Measurements from ENCODE around the gene HSD3B2. TPM values are rescaled to one million over a fixed set of nuclear protein-coding genes. Genes with fewer than 3 reads are reported as not detected.
"Not testable (repeated sequence)": the region's sequence is repeated elsewhere in the genome, so short reads cannot be mapped to it uniquely, and the experiment has no call there.

Gene HSD3B2
- total RNA-seq = not detected

DNA sequence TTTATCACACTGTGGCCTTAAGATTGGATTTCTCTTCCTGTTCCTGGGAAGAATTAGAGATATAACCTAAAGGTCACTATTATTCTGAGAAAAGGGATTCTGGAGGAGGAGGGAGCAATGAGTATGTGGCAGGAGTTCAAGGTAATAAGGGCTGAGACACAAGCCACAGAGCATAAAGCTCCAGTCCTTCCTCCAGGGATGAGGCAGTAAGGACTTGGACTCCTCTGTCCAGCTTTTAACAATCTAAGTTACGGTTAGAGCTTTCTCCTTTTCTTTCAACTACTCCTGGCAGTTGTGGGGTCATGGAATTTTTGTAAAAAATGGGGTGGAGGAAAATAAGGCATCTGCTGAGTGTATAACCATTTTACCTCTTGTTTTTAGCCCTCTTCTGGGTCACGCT, at the start of gene HSD3B2:
Gene HSD3B2, plus strand, starts transcription at position 201 of the 400 bp plus-strand sequence. CDS start 270 bp downstream, outside the sequence.
- ATAC-seq (replicated peaks in 1 of 2) (no peak), DNase-seq (no peak)
- H3K36me3 Mint-ChIP-seq (ENCODE audit: insufficient read depth in 2 of 2) = no peaks in the 10 kb centered on the region
- no peak within 1 kb of the TSS for H3K4me3 Mint-ChIP-seq
- no peaks in the 10 kb centered on the region for H3K4me1 Mint-ChIP-seq (ENCODE audit: low read depth)
- H3K27me3 Mint-ChIP-seq (ENCODE audit: low read depth) = peaks cover 6% of the 10 kb centered on the region
- H3K27ac Mint-ChIP-seq = no peak within 1 kb of the TSS
- no peaks in the 10 kb centered on the region for H3K9me3 Mint-ChIP-seq

GRCh38 chr1:119366424-119366823, 48.5 kb upstream of the HSD3B2 start:
- DNase-seq = no peak
- Mint-ChIP-seq H3K27ac (no peak overlapping the region), H3K9me3 (no peaks in the 10 kb centered on the region), H3K4me3 (no peak overlapping the region), H3K36me3 (ENCODE audit: insufficient read depth in 2 of 2) (no peaks in the 10 kb centered on the region), H3K4me1 (ENCODE audit: low read depth) (no peaks in the 10 kb centered on the region), H3K27me3 (ENCODE audit: low read depth) (peaks cover 40% of the 10 kb centered on the region)
- no peak for ATAC-seq (replicated peaks in 1 of 2)

DNA sequence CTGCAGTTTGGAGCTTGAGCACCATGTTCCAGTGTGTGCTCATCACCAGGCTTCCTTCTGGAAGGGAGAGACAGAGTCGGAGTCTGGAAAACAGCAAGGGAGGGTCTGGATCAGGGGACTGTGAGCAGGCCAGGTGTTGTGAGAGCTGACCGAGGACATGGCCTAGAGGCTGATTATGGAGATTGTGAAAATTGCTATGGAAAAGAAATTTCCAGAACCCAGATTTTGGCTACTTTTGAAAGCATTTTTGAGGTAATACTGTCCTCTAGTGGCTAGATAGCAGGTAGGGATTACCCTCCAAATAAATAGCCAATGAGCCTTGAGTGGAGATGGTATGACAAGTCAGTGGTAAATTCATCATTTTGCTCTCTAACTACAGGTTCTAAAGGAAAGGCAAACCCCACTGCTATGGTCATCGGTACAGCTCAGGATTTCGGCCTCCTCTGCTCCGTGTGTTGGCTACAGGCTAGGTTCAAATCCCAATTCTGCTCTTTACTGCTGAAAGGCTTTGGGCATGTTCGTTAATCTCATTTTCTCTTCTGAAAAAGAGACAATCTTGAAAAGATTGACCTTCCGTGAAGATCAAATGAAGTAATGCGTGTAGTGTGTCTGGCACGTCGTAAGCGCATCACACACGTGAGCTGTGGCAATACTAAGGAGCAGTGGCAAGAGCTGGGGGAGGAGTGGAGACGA, 47.4 kb upstream of the HSD3B2 start:
- H3K27ac Mint-ChIP-seq = no peak overlapping the region
- H3K36me3 Mint-ChIP-seq (ENCODE audit: insufficient read depth in 2 of 2) = no peaks in the 10 kb centered on the region
- no peaks in the 10 kb centered on the region for H3K9me3 Mint-ChIP-seq
- no peak overlapping the region for H3K4me3 Mint-ChIP-seq
- ATAC-seq (replicated peaks in 1 of 2) (no peak), DNase-seq (no peak)
- no peaks in the 10 kb centered on the region for H3K4me1 Mint-ChIP-seq (ENCODE audit: low read depth)
- H3K27me3 Mint-ChIP-seq (ENCODE audit: low read depth) = peaks cover 40% of the 10 kb centered on the region

DNA sequence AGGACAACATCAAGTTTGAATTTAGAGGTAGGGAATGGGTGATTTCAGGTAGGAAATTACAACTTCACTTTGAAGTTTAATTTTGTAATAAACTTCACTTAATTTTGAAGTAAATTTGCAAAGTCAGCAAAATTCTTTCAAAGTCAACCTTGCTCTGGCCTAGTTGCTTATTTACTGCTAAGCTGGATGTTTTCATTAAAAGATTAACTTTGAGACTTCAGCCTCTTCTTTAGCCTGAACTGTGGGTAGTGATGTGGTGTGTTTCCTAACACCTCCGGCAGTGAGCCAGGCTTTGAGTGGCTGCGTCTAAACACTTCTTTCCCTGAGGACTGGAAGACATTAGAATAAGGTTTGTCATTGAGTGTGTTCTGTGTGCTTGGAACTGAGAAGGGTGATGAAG, 46.4 kb upstream of the HSD3B2 start, which contains the start of gene HAO2:
Gene HAO2, plus strand, starts transcription at position 232 of the 400 bp plus-strand sequence. CDS start 12,301 bp downstream, outside the sequence.
- Mint-ChIP-seq H3K4me1 (ENCODE audit: low read depth) (no peaks in the 10 kb centered on the region), H3K4me3 (no peak within 1 kb of the TSS), H3K9me3 (no peaks in the 10 kb centered on the region), H3K27me3 (ENCODE audit: low read depth) (peaks cover 30% of the 10 kb centered on the region), H3K27ac (no peak within 1 kb of the TSS), H3K36me3 (ENCODE audit: insufficient read depth in 2 of 2) (no peaks in the 10 kb centered on the region)
- DNase-seq = no peak
- ATAC-seq (replicated peaks in 1 of 2) = no peak

DNA sequence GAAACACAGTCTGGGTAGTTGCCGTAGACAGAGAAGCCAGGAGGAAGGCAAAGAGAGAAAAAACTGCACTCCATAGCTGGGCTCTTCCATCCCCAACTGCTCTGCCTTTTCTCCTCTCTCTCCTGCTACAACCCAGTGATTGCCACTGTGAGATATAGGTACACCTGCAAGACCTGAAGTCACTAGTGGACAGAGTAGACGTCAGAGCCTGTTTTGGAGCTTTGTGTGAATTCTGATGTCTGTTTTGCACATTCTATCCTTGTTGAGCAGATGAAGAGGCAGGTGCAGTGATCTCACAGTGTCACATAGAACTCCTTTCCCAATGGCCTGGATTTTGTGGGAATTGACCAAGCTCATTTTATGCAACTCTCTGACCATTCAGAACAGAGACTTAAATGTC, 44.2 kb upstream of the HSD3B2 start:
- DNase-seq = no peak
- H3K27me3 Mint-ChIP-seq (ENCODE audit: low read depth) = peaks cover 23% of the 10 kb centered on the region
- H3K9me3 Mint-ChIP-seq = no peaks in the 10 kb centered on the region
- no peak overlapping the region for H3K4me3 Mint-ChIP-seq
- no peak for ATAC-seq (replicated peaks in 1 of 2)
- no peak overlapping the region for H3K27ac Mint-ChIP-seq
- H3K36me3 Mint-ChIP-seq (ENCODE audit: insufficient read depth in 2 of 2) = no peaks in the 10 kb centered on the region
- peaks cover 11% of the 10 kb centered on the region for H3K4me1 Mint-ChIP-seq (ENCODE audit: low read depth)

DNA sequence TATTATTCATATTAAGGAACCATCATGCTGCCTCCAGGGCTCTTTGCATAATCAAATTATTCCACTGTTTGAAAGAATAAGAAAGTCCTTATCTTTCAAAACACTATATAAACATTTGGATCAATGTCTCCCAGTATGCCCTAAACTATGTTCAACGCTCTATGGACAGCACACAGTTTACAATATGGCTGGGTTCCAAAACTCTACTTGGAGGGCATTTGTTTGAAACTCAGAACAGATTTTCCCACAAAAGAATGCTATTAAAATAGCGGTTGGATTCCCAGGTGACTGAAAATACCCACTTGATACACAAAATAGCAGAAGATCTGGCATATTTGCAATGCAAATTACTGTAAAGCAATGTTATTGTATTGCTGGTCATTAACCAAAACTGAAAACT, 43.1 kb upstream of the HSD3B2 start:
- Mint-ChIP-seq H3K4me1 (ENCODE audit: low read depth) (peaks cover 11% of the 10 kb centered on the region), H3K27ac (no peak overlapping the region), H3K4me3 (no peak overlapping the region), H3K9me3 (no peaks in the 10 kb centered on the region), H3K27me3 (ENCODE audit: low read depth) (peaks cover 23% of the 10 kb centered on the region), H3K36me3 (ENCODE audit: insufficient read depth in 2 of 2) (no peaks in the 10 kb centered on the region)
- no peak for ATAC-seq (replicated peaks in 1 of 2)
- no peak for DNase-seq

DNA sequence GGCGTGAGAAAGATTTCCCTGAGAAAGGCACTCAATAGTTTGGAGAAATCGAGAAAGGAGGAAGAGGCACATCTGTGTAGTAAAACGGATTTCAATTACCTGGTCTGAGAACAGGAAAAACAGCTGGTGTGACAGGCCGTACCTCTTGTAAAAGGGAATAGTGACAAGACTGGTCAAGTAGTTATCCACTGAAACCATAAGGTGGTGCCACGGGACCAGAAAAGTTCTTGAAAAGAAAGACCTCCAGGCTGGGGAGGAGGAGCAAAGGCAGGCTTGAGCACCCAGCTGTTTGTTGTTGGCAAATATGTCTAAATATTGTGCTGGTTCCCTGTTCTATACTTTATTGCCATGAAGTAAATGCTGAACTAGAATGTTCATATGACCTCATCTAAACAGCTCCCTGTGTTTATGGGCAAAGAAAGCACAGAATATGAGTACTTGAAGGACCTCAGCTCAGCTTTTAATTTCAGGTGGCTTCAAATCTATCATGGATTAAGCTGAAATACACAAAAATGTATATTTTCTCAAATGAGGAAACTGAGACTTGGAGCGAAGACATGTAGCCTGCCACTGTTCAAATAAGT, 42.4 kb upstream of the HSD3B2 start:
- H3K36me3 Mint-ChIP-seq (ENCODE audit: insufficient read depth in 2 of 2) = no peaks in the 10 kb centered on the region
- DNase-seq (peak; percentile 3 to 5), ATAC-seq (replicated peaks in 1 of 2) (no peak)
- no peak overlapping the region for H3K27ac Mint-ChIP-seq
- no peak overlapping the region for H3K4me3 Mint-ChIP-seq
- peaks cover 11% of the 10 kb centered on the region for H3K4me1 Mint-ChIP-seq (ENCODE audit: low read depth)
- peaks cover 17% of the 10 kb centered on the region for H3K27me3 Mint-ChIP-seq (ENCODE audit: low read depth)
- H3K9me3 Mint-ChIP-seq = peaks cover 0 to 3% of the 10 kb centered on the region in 2 donors

GRCh38 chr1:119373465-119373864, 41.5 kb upstream of the HSD3B2 start:
- H3K36me3 Mint-ChIP-seq (ENCODE audit: insufficient read depth in 2 of 2) = no peaks in the 10 kb centered on the region
- H3K9me3 Mint-ChIP-seq = peaks cover 0 to 3% of the 10 kb centered on the region in 2 donors
- H3K4me1 Mint-ChIP-seq (ENCODE audit: low read depth) = peaks cover 11% of the 10 kb centered on the region
- ATAC-seq (replicated peaks in 1 of 2) (peak; percentile 65 to 67), DNase-seq (no peak)
- peaks cover 8% of the 10 kb centered on the region for H3K27me3 Mint-ChIP-seq (ENCODE audit: low read depth)
- H3K4me3 Mint-ChIP-seq = no peak overlapping the region
- no peak overlapping the region for H3K27ac Mint-ChIP-seq

- no peak overlapping the region for H3K27ac Mint-ChIP-seq
- no peaks in the 10 kb centered on the region for H3K36me3 Mint-ChIP-seq (ENCODE audit: insufficient read depth in 2 of 2)
- no peak overlapping the region for H3K4me3 Mint-ChIP-seq
- ATAC-seq (replicated peaks in 1 of 2) = peak; percentile 41 to 62
- no peaks in the 10 kb centered on the region for H3K27me3 Mint-ChIP-seq (ENCODE audit: low read depth)
- H3K9me3 Mint-ChIP-seq = peaks cover 0 to 3% of the 10 kb centered on the region in 2 donors
- H3K4me1 Mint-ChIP-seq (ENCODE audit: low read depth) = peaks cover 11% of the 10 kb centered on the region
- no peak for DNase-seq
These were observed 40.6 kb upstream of the HSD3B2 start for GRCh38 chr1:119374208-119374874.

DNA sequence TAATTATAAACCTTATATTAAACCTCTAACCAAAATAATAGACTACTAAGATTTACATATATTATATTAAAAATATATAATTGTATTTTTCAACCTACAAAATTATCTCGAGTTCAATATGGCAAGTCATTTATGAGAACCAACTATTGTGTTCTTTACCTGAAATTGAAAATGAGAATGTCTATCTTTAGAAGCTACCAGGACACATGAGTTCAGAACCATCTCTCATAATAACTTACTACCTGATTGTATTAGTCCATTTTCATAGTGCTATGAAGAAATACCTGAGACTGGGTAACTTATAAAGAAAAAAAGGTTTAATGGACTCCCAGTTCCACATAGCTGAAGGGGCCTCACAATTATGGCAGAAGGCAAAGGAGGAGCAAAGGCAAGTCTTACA, 39.6 kb upstream of the HSD3B2 start:
- H3K4me3 Mint-ChIP-seq = no peak overlapping the region
- H3K4me1 Mint-ChIP-seq (ENCODE audit: low read depth) = peaks cover 11% of the 10 kb centered on the region
- peaks cover 0 to 3% of the 10 kb centered on the region in 2 donors for H3K9me3 Mint-ChIP-seq
- ATAC-seq (replicated peaks in 1 of 2) (no peak), DNase-seq (no peak)
- no peak overlapping the region for H3K27ac Mint-ChIP-seq
- no peaks in the 10 kb centered on the region for H3K36me3 Mint-ChIP-seq (ENCODE audit: insufficient read depth in 2 of 2)
- H3K27me3 Mint-ChIP-seq (ENCODE audit: low read depth) = no peaks in the 10 kb centered on the region

DNA sequence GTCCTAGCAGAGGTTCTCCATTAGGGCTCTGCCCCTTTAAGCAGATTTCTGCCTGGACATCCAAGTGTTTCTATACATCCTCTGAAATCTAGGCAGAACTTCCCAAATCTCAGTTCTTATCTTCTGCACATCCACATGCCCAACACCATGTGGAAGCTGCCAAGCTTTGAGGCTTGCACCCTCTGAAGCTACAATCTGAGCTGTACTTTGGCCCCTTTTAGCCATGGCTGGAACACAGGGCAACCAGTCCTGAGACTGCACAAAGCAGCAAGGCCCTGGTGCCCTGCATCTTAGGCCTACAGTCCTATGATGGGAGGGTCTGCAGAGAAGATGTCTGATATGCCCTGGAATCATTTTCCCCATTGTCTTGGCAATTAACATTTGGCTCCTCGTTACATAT, 38.4 kb upstream of the HSD3B2 start:
- Mint-ChIP-seq H3K4me3 (no peak overlapping the region), H3K4me1 (ENCODE audit: low read depth) (peaks cover 11% of the 10 kb centered on the region), H3K27ac (no peak overlapping the region), H3K9me3 (peaks cover 0 to 3% of the 10 kb centered on the region in 2 donors), H3K27me3 (ENCODE audit: low read depth) (no peaks in the 10 kb centered on the region), H3K36me3 (ENCODE audit: insufficient read depth in 2 of 2) (no peaks in the 10 kb centered on the region)
- DNase-seq = no peak
- ATAC-seq (replicated peaks in 1 of 2) = no peak

- not testable (repeated sequence) for H3K36me3 Mint-ChIP-seq (ENCODE audit: insufficient read depth in 2 of 2); ATAC-seq (replicated peaks in 1 of 2); H3K27ac Mint-ChIP-seq; H3K4me3 Mint-ChIP-seq; H3K27me3 Mint-ChIP-seq (ENCODE audit: low read depth); H3K9me3 Mint-ChIP-seq; DNase-seq
- peaks cover 11% of the 10 kb centered on the region for H3K4me1 Mint-ChIP-seq (ENCODE audit: low read depth)
These were observed 37.4 kb upstream of the HSD3B2 start for GRCh38 chr1:119377594-119377993.

- Mint-ChIP-seq H3K9me3 (peaks cover 0 to 3% of the 10 kb centered on the region in 2 donors), H3K27ac (no peak overlapping the region), H3K36me3 (ENCODE audit: insufficient read depth in 2 of 2) (no peaks in the 10 kb centered on the region), H3K4me3 (no peak overlapping the region), H3K4me1 (ENCODE audit: low read depth) (peaks cover 8% of the 10 kb centered on the region), H3K27me3 (ENCODE audit: low read depth) (no peaks in the 10 kb centered on the region)
- DNase-seq (no peak), ATAC-seq (replicated peaks in 1 of 2) (no peak)
These were observed 35.8 kb upstream of the HSD3B2 start for GRCh38 chr1:119379117-119379516.

All from activated T-cell treated with anti-CD3 and anti-CD28 coated beads, Interleukin-2, amount 50 U/mL, for 72 hours (primary cell).